ENCODE measurements around the gene ATP11A. TPM values are rescaled to one million over a fixed set of nuclear protein-coding genes. Genes with fewer than 3 reads are reported as not detected.

ATP11A gene
- total and polyA plus RNA-seq, 2 experiments from 2014 or later: 12.3 to 52.6 TPM

DNA sequence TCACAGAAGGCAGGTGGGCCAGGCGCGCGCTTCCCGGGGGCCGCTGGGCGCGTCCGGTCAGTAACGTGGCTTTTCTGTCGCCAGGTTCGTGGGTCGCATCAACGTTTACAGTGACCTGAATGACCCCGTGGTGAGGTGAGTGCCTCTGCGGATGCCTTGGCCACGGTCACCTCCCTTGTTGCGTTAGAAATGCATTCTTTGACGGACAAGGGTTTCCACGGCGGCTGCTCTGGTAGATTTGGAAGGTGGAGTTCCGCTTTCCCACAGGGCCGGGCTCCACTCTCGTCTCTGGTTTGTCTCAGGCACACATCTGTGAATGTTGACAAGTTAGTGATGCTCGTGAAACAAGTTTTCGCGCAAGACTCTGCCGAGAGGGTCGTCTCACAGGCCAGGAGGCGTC, 130.0 kb downstream of the ATP11A start:
- H3K27ac ChIP-seq (ENCODE audit: low read depth): no peak overlapping the region

More for the DNA sequence above, 130.0 kb downstream of the ATP11A start:
- Histone ChIP-seq H3K4me1 (ENCODE audit: insufficient read depth) (no peaks in the 10 kb centered on the region), H3F3A (replicated peaks; ENCODE audit: low read depth) (no peaks in the 10 kb centered on the region), H3K4me2 (no peak overlapping the region), H4K20me1 (replicated peaks; ENCODE audit: insufficient read depth) (peaks cover 5% of the 10 kb centered on the region; the same call in 1 of the 2 replicates), H3K9me2 (ENCODE audit: insufficient read depth) (no peaks in the 10 kb centered on the region), H3K4me3 (no peak overlapping the region), H3K79me2 (replicated peaks; ENCODE audit: insufficient read depth) (no peaks in the 10 kb centered on the region), H3K27me3 (ENCODE audit: insufficient read depth) (no peaks in the 10 kb centered on the region), H2AFZ (no peak overlapping the region), H3K36me3 (ENCODE audit: insufficient read depth) (peaks cover 20% of the 10 kb centered on the region; the same call in 1 of the 2 replicates)
- peaks cover 10% of the 10 kb centered on the region for H3K27me3 Mint-ChIP-seq (ENCODE audit: insufficient read depth, low read depth, poor library complexity)
- no peak overlapping the region for H3K4me3 Mint-ChIP-seq
- peaks cover 23% of the 10 kb centered on the region for H3K9me3 Mint-ChIP-seq
- TF ChIP-seq ZNF331 (CRISPR knock-in tag; IDR thresholded peaks at IDR 0.05; ENCODE audit: low read depth) (no peak), STAT1 (IDR thresholded peaks at IDR 0.05; ENCODE audit: unreplicated experiment) (no peak), NANOG (IDR thresholded peaks at IDR 0.05; ENCODE audit: borderline replicate concordance) (no peak)
- TF ChIP-seq, protein P1, sequence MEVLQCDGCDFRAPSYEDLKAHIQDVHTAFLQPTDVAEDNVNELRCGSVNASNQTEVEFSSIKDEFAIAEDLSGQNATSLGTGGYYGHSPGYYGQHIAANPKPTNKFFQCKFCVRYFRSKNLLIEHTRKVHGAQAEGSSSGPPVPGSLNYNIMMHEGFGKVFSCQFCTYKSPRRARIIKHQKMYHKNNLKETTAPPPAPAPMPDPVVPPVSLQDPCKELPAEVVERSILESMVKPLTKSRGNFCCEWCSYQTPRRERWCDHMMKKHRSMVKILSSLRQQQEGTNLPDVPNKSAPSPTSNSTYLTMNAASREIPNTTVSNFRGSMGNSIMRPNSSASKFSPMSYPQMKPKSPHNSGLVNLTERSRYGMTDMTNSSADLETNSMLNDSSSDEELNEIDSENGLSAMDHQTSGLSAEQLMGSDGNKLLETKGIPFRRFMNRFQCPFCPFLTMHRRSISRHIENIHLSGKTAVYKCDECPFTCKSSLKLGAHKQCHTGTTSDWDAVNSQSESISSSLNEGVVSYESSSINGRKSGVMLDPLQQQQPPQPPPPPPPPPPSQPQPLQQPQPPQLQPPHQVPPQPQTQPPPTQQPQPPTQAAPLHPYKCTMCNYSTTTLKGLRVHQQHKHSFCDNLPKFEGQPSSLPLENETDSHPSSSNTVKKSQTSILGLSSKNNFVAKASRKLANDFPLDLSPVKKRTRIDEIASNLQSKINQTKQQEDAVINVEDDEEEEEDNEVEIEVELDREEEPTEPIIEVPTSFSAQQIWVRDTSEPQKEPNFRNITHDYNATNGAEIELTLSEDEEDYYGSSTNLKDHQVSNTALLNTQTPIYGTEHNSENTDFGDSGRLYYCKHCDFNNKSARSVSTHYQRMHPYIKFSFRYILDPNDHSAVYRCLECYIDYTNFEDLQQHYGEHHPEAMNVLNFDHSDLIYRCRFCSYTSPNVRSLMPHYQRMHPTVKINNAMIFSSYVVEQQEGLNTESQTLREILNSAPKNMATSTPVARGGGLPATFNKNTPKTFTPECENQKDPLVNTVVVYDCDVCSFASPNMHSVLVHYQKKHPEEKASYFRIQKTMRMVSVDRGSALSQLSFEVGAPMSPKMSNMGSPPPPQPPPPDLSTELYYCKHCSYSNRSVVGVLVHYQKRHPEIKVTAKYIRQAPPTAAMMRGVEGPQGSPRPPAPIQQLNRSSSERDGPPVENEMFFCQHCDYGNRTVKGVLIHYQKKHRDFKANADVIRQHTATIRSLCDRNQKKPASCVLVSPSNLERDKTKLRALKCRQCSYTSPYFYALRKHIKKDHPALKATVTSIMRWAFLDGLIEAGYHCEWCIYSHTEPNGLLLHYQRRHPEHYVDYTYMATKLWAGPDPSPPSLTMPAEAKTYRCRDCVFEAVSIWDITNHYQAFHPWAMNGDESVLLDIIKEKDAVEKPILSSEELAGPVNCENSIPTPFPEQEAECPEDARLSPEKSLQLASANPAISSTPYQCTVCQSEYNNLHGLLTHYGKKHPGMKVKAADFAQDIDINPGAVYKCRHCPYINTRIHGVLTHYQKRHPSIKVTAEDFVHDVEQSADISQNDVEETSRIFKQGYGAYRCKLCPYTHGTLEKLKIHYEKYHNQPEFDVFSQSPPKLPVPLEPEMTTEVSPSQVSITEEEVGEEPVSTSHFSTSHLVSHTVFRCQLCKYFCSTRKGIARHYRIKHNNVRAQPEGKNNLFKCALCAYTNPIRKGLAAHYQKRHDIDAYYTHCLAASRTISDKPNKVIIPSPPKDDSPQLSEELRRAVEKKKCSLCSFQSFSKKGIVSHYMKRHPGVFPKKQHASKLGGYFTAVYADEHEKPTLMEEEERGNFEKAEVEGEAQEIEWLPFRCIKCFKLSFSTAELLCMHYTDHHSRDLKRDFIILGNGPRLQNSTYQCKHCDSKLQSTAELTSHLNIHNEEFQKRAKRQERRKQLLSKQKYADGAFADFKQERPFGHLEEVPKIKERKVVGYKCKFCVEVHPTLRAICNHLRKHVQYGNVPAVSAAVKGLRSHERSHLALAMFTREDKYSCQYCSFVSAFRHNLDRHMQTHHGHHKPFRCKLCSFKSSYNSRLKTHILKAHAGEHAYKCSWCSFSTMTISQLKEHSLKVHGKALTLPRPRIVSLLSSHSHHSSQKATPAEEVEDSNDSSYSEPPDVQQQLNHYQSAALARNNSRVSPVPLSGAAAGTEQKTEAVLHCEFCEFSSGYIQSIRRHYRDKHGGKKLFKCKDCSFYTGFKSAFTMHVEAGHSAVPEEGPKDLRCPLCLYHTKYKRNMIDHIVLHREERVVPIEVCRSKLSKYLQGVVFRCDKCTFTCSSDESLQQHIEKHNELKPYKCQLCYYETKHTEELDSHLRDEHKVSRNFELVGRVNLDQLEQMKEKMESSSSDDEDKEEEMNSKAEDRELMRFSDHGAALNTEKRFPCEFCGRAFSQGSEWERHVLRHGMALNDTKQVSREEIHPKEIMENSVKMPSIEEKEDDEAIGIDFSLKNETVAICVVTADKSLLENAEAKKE (CRISPR knock-in tag; IDR thresholded peaks at IDR 0.05): no peak
- peaks cover 79% of the 10 kb centered on the region for H3K36me3 Mint-ChIP-seq (ENCODE audit: low read depth)
- H3K27ac Mint-ChIP-seq: no peak overlapping the region
- ATAC-seq: no peak
- DNase-seq (ENCODE audit: low spot score): no peak
- no peaks in the 10 kb centered on the region for H3K4me1 Mint-ChIP-seq

All from GM23338 (cell line).